BE2C (cell line): ENCODE results near the gene EHD4.

Experiments used
- DNase-seq: peaks from one replicate; pipeline ENCODE4 v3.0.0-alpha.2; 2020
- H3K27me3 ChIP-seq: fragments of 250-450 bp; sonication (Bioruptor Pico); 2 replicates; pipeline ENCODE4 v1.5.1; 2020; ENCODE audit warnings: mild to moderate bottlenecking
- H3K36me3 ChIP-seq: fragments of 250-450 bp; sonication (Bioruptor Pico); 2 replicates; pipeline ENCODE4 v1.5.1; 2020; ENCODE audit warnings: mild to moderate bottlenecking
- H3K4me1 ChIP-seq: fragments of 250-450 bp; sonication (Bioruptor Pico); 2 replicates; pipeline ENCODE4 v1.5.1; 2020
- H3K4me3 ChIP-seq: 2 replicates; pipeline ENCODE4 v1.5.1; 2011; ENCODE audit warnings: low read depth, low read length
- H3K9me3 ChIP-seq: fragments of 250-450 bp; sonication (Bioruptor Pico); 2 replicates; pipeline ENCODE4 v1.5.1; 2020
- CTCF ChIP-seq: IDR thresholded peaks from 2 replicates; pipeline ENCODE4 v1.5.1; 2012; ENCODE audit warnings: mild to moderate bottlenecking, low read depth, low read length

The EHD4 gene

DNA sequence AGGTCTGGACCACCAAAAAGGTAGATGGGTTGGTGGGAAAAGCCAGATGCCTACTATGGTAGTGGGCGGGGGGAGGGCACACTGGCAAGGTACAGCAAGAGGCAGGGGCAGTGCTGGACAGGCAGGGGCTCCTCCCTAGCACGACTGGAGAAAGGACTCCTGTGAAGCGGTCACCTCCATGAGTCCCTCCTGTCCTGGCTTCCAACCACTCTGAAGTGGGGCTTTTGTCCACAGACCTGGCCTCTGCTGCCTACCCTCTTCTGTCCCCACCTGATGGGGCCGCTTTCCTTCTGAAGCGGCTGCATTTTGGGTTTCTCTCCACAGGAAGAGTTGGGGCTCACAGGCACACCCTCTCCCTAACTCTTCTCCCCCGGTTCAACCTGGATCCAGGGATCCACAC, 75.8 kb downstream of the EHD4 start:
- Histone ChIP-seq H3K36me3 (no peaks in the 10 kb centered on the region), H3K4me3 (no peak overlapping the region), H3K27me3 (no peaks in the 10 kb centered on the region), H3K9me3 (no peaks in the 10 kb centered on the region), H3K4me1 (peaks cover 48% of the 10 kb centered on the region)
- no peak for TF ChIP-seq CTCF
- DNase-seq: no peak

DNA sequence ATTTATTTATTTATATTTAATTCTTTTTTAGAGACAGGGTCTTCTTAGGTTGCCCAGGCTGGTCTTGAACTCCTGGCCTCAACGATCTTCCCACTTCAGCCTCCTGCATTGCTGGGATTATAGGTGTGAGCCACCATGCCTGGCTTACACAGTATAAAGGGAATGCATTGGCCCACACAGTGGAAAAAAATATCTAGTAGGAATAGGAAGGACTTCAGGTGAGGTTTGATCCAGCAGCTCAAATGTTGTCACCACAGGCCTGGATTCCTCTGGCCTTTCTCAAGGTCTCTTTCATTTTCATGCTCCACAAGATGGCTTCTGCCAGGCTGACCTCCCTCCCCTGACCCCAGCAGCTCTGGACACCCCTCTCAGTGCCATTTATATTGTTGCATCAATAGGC, 76.4 kb downstream of the EHD4 start:
- peaks cover 48% of the 10 kb centered on the region for H3K4me1 ChIP-seq

DNA sequence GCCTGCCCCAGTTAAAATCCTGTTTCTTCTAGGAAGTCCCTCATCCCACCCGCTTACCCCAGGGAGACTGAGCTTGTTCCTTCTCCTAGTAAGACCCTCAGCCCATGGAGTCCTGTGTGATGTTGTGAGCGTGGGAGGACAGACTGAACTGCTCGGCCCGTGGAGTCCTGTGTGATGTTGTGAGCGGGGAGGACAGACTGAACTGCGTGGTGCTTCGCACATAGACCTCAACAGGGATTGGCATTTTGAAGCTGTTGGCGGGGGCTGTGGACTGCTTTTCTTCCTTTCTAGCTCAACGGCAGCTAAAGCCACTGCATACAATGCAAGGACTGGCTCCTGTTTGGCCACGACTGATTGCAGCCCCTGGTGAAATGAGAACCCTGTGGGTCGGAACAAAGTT, 76.9 kb downstream of the EHD4 start:
- no peak overlapping the region for H3K4me3 ChIP-seq
- no peak for DNase-seq
- no peaks in the 10 kb centered on the region for H3K9me3 ChIP-seq
- H3K4me1 ChIP-seq: peaks cover 48% of the 10 kb centered on the region
- TF ChIP-seq CTCF: no peak
- no peaks in the 10 kb centered on the region for H3K27me3 ChIP-seq
- H3K36me3 ChIP-seq: no peaks in the 10 kb centered on the region

More for the DNA sequence above, 76.4 kb downstream of the EHD4 start:
- no peak for DNase-seq
- no peaks in the 10 kb centered on the region for H3K27me3 ChIP-seq
- no peaks in the 10 kb centered on the region for H3K36me3 ChIP-seq
- H3K4me3 ChIP-seq: no peak overlapping the region
- TF ChIP-seq CTCF: no peak
- H3K9me3 ChIP-seq: no peaks in the 10 kb centered on the region

DNA sequence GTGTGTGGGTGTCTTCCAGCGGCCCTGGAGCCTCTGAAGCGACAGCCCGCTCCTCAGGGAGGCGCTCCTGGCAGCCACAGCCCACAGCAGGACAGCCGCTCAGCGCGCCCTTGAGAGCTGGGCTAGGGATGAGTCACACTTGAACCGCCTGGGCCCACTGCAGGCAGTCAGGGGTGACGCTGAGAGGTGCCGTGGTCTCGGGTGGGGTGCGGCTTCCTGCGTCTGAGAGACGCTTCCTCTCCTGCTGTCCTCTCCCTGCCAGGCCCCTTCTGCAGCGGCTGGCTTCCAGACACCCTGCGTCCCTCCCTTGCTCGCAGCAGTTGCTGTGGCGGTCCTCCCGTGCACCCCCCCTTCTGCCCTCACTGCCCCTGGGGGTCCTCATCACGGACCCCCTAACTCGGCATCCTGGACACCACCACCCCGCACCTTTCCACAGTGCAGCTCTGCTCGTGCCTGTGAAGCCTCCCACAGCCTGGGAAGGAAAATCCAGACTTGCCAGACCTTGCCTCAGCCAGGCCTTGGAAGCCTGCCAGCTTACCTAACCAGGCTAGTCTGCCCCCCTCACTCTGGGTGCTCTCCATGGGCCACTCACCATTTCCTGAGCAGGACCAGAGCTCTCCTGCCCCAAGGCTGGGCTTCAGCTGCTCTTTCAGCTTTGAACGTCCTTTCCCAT, 77.4 kb downstream of the EHD4 start:
- H3K4me3 ChIP-seq: peak overlapping the region; percentile 47
- no peaks in the 10 kb centered on the region for H3K9me3 ChIP-seq
- TF ChIP-seq CTCF: peak; percentile 24
- DNase-seq: peak; percentile 98
- H3K4me1 ChIP-seq: peaks cover 48% of the 10 kb centered on the region
- H3K36me3 ChIP-seq: no peaks in the 10 kb centered on the region
- no peaks in the 10 kb centered on the region for H3K27me3 ChIP-seq

DNA sequence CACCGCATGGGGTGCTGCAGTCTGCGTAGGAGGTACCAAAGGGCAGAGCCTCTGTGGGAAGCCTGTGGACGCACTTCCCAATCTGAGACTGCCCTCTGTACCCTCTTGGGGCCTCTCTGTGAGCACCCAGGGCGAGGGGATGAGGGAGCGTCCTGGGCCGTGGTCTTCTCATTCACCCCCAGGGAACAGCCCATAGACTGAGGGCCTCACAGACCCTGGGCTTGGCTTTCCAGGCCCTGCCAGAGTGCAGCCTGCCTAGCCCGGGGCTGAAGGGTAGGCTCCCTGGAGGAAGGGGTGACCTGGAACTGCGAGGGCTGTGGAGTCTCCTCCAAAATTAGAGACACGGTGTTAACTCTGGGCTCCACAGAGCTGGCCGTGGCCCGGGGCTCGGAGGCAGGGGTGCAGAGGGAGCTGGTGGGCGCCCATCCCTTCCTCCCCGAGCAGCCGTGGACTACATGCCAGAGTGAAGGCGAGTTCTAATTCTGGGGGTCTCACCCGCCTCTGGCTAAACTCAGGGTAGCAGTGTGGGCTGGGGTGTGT, 78.0 kb downstream of the EHD4 start:
- TF ChIP-seq CTCF: no peak
- no peak for DNase-seq
- Histone ChIP-seq H3K9me3 (no peaks in the 10 kb centered on the region), H3K4me1 (peaks cover 45% of the 10 kb centered on the region), H3K27me3 (no peaks in the 10 kb centered on the region), H3K4me3 (no peak overlapping the region), H3K36me3 (no peaks in the 10 kb centered on the region)

- DNase-seq: no peak
- Histone ChIP-seq H3K4me1 (peaks cover 50% of the 10 kb centered on the region), H3K36me3 (no peaks in the 10 kb centered on the region), H3K9me3 (no peaks in the 10 kb centered on the region), H3K27me3 (no peaks in the 10 kb centered on the region), H3K4me3 (peak within 1 kb of the TSS; percentile 47)
- no peak for TF ChIP-seq CTCF
These were observed 78.7 kb downstream of the EHD4 start, which contains the start of gene SPTBN5 for GRCh38 chr15:41893422-41894250. Gene SPTBN5, minus strand, starts transcription at chr15:41894053. Its CDS starts 556 bp downstream, at chr15:41893497.
